ENCODE measurements around the gene NSUN6. TPM values are rescaled to one million over a fixed set of nuclear protein-coding genes. Genes with fewer than 3 reads are reported as not detected.

Gene NSUN6
- total and polyA plus RNA-seq, 2 experiments from 2014 or later = 18.1 to 37.4 TPM

DNA sequence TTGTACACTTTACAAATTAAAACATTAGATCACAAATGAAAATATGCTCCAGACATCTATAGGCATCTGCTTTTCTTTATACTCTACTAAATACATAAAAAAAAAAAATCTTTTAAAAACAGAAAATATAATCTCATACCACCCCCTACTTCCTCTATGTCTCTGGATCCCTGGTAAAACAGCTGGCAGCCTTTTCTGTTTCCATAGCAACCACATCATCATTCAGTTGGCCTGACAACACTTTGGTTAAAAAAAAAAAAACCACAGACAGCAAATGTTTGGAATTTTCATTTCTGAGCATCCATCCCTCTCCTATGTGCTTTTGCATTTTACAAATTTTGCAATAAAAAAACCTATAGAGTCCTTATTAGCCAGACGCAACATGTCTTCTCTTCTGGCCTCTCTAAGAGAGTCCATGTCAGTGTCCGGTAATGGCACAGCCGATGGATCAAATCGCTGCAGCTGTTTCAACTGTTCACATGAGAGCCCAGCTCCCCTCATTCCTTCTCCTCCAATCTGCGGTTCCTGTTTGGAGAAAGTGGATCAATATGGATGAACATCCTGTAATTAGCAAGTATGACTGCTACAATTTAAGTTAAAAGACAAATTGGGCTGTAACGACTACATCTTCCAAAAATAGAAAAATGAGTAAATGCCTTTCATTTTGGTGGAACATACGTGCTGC is 105.6 kb downstream of the NSUN6 start (continued):
- TF ChIP-seq, protein P1, sequence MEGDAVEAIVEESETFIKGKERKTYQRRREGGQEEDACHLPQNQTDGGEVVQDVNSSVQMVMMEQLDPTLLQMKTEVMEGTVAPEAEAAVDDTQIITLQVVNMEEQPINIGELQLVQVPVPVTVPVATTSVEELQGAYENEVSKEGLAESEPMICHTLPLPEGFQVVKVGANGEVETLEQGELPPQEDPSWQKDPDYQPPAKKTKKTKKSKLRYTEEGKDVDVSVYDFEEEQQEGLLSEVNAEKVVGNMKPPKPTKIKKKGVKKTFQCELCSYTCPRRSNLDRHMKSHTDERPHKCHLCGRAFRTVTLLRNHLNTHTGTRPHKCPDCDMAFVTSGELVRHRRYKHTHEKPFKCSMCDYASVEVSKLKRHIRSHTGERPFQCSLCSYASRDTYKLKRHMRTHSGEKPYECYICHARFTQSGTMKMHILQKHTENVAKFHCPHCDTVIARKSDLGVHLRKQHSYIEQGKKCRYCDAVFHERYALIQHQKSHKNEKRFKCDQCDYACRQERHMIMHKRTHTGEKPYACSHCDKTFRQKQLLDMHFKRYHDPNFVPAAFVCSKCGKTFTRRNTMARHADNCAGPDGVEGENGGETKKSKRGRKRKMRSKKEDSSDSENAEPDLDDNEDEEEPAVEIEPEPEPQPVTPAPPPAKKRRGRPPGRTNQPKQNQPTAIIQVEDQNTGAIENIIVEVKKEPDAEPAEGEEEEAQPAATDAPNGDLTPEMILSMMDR (conservative IDR thresholded peaks at IDR 0.05; ENCODE audit: low read depth in 2 of 2) = no peak
- TF ChIP-seq, protein P2, sequence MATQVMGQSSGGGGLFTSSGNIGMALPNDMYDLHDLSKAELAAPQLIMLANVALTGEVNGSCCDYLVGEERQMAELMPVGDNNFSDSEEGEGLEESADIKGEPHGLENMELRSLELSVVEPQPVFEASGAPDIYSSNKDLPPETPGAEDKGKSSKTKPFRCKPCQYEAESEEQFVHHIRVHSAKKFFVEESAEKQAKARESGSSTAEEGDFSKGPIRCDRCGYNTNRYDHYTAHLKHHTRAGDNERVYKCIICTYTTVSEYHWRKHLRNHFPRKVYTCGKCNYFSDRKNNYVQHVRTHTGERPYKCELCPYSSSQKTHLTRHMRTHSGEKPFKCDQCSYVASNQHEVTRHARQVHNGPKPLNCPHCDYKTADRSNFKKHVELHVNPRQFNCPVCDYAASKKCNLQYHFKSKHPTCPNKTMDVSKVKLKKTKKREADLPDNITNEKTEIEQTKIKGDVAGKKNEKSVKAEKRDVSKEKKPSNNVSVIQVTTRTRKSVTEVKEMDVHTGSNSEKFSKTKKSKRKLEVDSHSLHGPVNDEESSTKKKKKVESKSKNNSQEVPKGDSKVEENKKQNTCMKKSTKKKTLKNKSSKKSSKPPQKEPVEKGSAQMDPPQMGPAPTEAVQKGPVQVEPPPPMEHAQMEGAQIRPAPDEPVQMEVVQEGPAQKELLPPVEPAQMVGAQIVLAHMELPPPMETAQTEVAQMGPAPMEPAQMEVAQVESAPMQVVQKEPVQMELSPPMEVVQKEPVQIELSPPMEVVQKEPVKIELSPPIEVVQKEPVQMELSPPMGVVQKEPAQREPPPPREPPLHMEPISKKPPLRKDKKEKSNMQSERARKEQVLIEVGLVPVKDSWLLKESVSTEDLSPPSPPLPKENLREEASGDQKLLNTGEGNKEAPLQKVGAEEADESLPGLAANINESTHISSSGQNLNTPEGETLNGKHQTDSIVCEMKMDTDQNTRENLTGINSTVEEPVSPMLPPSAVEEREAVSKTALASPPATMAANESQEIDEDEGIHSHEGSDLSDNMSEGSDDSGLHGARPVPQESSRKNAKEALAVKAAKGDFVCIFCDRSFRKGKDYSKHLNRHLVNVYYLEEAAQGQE (IDR thresholded peaks at IDR 0.05; ENCODE audit: unreplicated experiment) = no peak
- TF ChIP-seq EZH2phosphoT487 (IDR thresholded peaks at IDR 0.05; ENCODE audit: unreplicated experiment) = no peak
- TF ChIP-seq ZNF331 (CRISPR knock-in tag; IDR thresholded peaks at IDR 0.05; ENCODE audit: low read depth) = no peak
- no peak for TF ChIP-seq POLR2AphosphoS5 (IDR thresholded peaks at IDR 0.05; ENCODE audit: low read depth)

DNA sequence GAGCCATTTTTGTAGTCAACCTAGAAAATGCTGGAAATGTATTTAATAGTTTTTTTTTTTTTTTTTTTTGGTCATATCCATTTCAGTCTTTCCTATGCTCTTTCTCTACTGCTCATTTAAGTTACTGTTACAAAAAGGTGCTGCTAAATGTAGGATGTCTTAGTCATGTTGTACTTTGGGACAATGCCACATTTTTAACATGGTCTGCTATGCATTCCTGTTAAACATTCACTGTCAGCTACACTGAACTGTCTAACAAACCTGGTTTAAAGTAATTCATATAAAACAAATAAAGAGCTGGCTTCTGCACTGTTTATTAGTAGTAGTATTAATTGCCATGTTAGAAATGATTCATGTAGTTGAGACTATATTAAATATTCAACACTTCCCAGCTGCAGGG is 108.6 kb downstream of the NSUN6 start:
- H3K36me3 Mint-ChIP-seq (ENCODE audit: low read depth) = peaks cover 21% of the 10 kb centered on the region
- Histone ChIP-seq H3K4me2 (no peak overlapping the region), H3K36me3 (ENCODE audit: insufficient read depth) (no peaks in the 10 kb centered on the region), H3K79me2 (replicated peaks; ENCODE audit: insufficient read depth) (no peaks in the 10 kb centered on the region), H3K4me1 (ENCODE audit: insufficient read depth) (no peaks in the 10 kb centered on the region), H3F3A (replicated peaks; ENCODE audit: low read depth) (no peaks in the 10 kb centered on the region), H2AFZ (no peak overlapping the region), H3K9me2 (ENCODE audit: insufficient read depth) (no peaks in the 10 kb centered on the region), H3K27me3 (ENCODE audit: insufficient read depth) (no peaks in the 10 kb centered on the region), H3K27ac (ENCODE audit: low read depth) (no peak overlapping the region), H3K4me3 (no peak overlapping the region), H4K20me1 (replicated peaks; ENCODE audit: insufficient read depth) (no peaks in the 10 kb centered on the region; the same call in 1 of the 2 replicates)
- H3K27ac Mint-ChIP-seq = no peak overlapping the region
- H3K27me3 Mint-ChIP-seq (ENCODE audit: insufficient read depth, low read depth, poor library complexity) = no peaks in the 10 kb centered on the region
- no peak overlapping the region for H3K4me3 Mint-ChIP-seq
- no peak for ATAC-seq
- H3K4me1 Mint-ChIP-seq = no peaks in the 10 kb centered on the region
- DNase-seq (ENCODE audit: low spot score) = no peak
- H3K9me3 Mint-ChIP-seq = no peaks in the 10 kb centered on the region
- TF ChIP-seq EZH2phosphoT487 (IDR thresholded peaks at IDR 0.05; ENCODE audit: unreplicated experiment) (no peak), POLR2AphosphoS5 (IDR thresholded peaks at IDR 0.05; ENCODE audit: low read depth) (no peak), JUNB (IDR thresholded peaks at IDR 0.05; ENCODE audit: unreplicated experiment) (no peak), ZNF331 (CRISPR knock-in tag; IDR thresholded peaks at IDR 0.05; ENCODE audit: low read depth) (no peak), NANOG (IDR thresholded peaks at IDR 0.05; ENCODE audit: borderline replicate concordance) (no peak), EZH2 (IDR thresholded peaks at IDR 0.05; ENCODE audit: low read depth, unreplicated experiment) (no peak), ZNF114 (CRISPR knock-in tag; IDR thresholded peaks at IDR 0.05) (no peak), CREB1 (CRISPR knock-in tag; IDR thresholded peaks at IDR 0.05; ENCODE audit: low read depth) (no peak)
- TF ChIP-seq, protein P3, sequence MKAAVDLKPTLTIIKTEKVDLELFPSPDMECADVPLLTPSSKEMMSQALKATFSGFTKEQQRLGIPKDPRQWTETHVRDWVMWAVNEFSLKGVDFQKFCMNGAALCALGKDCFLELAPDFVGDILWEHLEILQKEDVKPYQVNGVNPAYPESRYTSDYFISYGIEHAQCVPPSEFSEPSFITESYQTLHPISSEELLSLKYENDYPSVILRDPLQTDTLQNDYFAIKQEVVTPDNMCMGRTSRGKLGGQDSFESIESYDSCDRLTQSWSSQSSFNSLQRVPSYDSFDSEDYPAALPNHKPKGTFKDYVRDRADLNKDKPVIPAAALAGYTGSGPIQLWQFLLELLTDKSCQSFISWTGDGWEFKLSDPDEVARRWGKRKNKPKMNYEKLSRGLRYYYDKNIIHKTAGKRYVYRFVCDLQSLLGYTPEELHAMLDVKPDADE (IDR thresholded peaks at IDR 0.05) = no peak
- TF ChIP-seq, protein P2 (IDR thresholded peaks at IDR 0.05; ENCODE audit: unreplicated experiment) = no peak
- TF ChIP-seq, protein P1 (conservative IDR thresholded peaks at IDR 0.05; ENCODE audit: low read depth in 2 of 2) = no peak
